M059J (cell line): ENCODE results near the gene C10orf62. TPM values are rescaled to one million over a fixed set of nuclear protein-coding genes. Genes with fewer than 3 reads are reported as not detected.
"Not testable (repeated sequence)": the region's sequence is repeated elsewhere in the genome, so short reads cannot be mapped to it uniquely, and the experiment has no call there.

Source experiments
- DNase-seq: peaks from one replicate; pipeline ENCODE4 v3.0.0-alpha.2; 2012; ENCODE audit warnings: low read depth
- total RNA-seq: library from RNA; depleted of rRNA; stranded (reverse); fragments of >200 nt; shearing (Covaris generic); gene quantifications from 2 replicates; pipeline ENCODE4 v1.2.3, GENCODE V29; 2014; rRNA removed

The C10orf62 gene
- total RNA-seq, 1 experiment from 2014 or later: not detected

DNA sequence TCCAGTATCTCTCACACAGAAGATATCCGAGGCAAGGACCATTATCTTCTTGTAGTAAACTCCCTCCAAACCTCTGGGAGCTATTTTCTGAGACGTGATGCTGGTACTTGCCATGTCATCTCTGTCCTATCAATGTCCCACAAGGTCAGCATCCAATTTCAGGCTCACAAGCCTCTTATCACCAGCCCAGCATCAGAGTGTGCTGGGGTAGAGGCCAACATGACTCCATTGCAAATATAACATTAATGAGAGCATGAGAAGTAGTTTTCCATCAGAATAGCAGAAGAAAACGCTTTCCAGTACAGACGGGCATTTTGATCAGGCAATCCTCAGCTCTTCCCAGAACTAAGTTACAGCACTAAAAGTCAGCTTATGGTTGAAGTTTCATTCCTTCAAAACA lies 38.2 kb downstream of the C10orf62 start:
- DNase-seq: no peak

DNA sequence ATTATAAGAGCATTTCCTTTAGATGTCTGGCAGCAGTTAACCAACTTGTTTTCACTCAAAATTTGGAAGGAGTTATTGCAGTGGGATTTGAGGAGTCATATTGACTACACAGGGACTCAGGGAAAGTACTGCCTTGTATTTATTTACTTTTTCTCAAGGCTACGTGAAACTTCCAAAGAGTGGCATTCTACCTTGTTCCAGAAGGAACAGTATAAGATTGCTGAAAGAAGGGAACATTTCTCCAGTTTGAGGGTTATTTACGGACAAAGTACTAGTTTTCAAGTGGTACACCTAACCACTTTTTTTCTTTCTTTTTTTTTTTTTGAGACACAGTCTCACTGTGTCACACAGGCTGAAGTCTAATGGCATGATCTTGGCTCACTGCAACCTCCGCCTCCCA lies 38.7 kb downstream of the C10orf62 start:
- DNase-seq: no peak

GRCh38 chr10:97629289-97629688 lies 39.8 kb downstream of the C10orf62 start:
- DNase-seq: no peak

DNA sequence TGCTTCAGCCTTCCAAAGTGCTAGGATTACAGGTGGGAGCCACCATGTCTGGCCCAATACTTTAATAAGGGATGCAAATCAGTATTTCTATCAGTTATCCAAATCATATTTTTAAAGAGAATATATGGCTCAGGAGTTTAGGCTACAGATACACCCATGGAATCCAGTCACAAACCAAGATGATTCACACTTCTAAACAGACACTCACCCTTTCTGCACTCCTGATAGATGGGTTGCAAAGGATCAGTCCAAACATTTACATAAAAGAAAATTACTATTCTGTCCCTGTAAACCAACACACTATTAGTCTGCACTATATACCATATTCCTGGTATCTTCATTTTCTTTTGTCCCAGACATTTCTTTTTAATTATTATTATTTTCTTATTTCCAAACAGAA lies 41.6 kb downstream of the C10orf62 start:
- no peak for DNase-seq

- DNase-seq: peak; percentile 90
Observed at GRCh38 chr10:97632949-97633884, 43.7 kb downstream of the C10orf62 start, which contains the start of gene MORN4. TSS of gene MORN4 (minus strand) at chr10:97633500. CDS start at chr10:97619653, 13,847 bp downstream.

GRCh38 chr10:97633921-97634320 lies 44.4 kb downstream of the C10orf62 start:
- DNase-seq: peak; percentile 19

- no peak for DNase-seq
Observed at GRCh38 chr10:97635577-97635976, 46.1 kb downstream of the C10orf62 start.

- DNase-seq: not testable (repeated sequence)
Observed at GRCh38 chr10:97639090-97639489, 49.6 kb downstream of the C10orf62 start.

- peak; percentile 98 for DNase-seq
Observed at GRCh38 chr10:97640174-97640867, 50.8 kb downstream of the C10orf62 start, which contains the start of gene PI4K2A. TSS of gene PI4K2A (plus strand) at chr10:97640671. CDS start at chr10:97640743, 72 bp downstream.

Other genes starting within 250 kb of the C10orf62 start
- 10.2 and 19.3 TPM in 2 replicates for gene RRP12, start 188.4 kb upstream of the C10orf62 start, total RNA-seq
- 949 and 1,198 TPM in 2 replicates for gene PGAM1, start 163.5 kb upstream of the C10orf62 start, total RNA-seq
- 68.9 and 69.3 TPM in 2 replicates for gene EXOSC1, start 143.7 kb upstream of the C10orf62 start, total RNA-seq
- 63.3 and 67.8 TPM in 2 replicates for gene ZDHHC16, start 143.5 kb upstream of the C10orf62 start, total RNA-seq
- gene MMS19, start 91.3 kb upstream of the C10orf62 start, total RNA-seq: 68.0 and 71.8 TPM in 2 replicates
- gene UBTD1, start 90.8 kb upstream of the C10orf62 start, total RNA-seq: 21.8 and 40.5 TPM in 2 replicates
- gene ANKRD2, start 16.9 kb upstream of the C10orf62 start, total RNA-seq: not detected in 2 replicates
- 0.12 and 0.71 TPM in 2 replicates for gene HOGA1, start 5.3 kb upstream of the C10orf62 start, total RNA-seq
- 3.8 and 5.9 TPM in 2 replicates for gene MORN4, start 43.8 kb downstream of the C10orf62 start, total RNA-seq
- 23.9 and 31.2 TPM in 2 replicates for gene PI4K2A, start 51.0 kb downstream of the C10orf62 start, total RNA-seq
- 13.3 and 20.6 TPM in 2 replicates for gene AVPI1, start 97.5 kb downstream of the C10orf62 start, total RNA-seq
- gene MARVELD1, start 124.0 kb downstream of the C10orf62 start, total RNA-seq: 24.8 and 46.3 TPM in 2 replicates
- gene ZFYVE27, start 147.4 kb downstream of the C10orf62 start, total RNA-seq: 9.0 and 19.2 TPM in 2 replicates
- not detected in 2 replicates for gene SFRP5, start 182.3 kb downstream of the C10orf62 start, total RNA-seq